HG02798 (cell line): Measurements from ENCODE around the gene MRS2.
A peak's percentile ranks its signal among the peaks of the same experiment; 100 is the strongest.
"Not testable (repeated sequence)": the region's sequence is repeated elsewhere in the genome, so short reads cannot be mapped to it uniquely, and the experiment has no call there.

Source experiments
- ATAC-seq: cut with Tn5 transposase; IDR thresholded peaks from one replicate; pipeline ENCODE4 v1.9.1; 2021; ENCODE audit warnings: mild to moderate bottlenecking; ENCODE audit not compliant: unreplicated experiment, poor library complexity

The MRS2 gene, protein sequence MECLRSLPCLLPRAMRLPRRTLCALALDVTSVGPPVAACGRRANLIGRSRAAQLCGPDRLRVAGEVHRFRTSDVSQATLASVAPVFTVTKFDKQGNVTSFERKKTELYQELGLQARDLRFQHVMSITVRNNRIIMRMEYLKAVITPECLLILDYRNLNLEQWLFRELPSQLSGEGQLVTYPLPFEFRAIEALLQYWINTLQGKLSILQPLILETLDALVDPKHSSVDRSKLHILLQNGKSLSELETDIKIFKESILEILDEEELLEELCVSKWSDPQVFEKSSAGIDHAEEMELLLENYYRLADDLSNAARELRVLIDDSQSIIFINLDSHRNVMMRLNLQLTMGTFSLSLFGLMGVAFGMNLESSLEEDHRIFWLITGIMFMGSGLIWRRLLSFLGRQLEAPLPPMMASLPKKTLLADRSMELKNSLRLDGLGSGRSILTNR

DNA sequence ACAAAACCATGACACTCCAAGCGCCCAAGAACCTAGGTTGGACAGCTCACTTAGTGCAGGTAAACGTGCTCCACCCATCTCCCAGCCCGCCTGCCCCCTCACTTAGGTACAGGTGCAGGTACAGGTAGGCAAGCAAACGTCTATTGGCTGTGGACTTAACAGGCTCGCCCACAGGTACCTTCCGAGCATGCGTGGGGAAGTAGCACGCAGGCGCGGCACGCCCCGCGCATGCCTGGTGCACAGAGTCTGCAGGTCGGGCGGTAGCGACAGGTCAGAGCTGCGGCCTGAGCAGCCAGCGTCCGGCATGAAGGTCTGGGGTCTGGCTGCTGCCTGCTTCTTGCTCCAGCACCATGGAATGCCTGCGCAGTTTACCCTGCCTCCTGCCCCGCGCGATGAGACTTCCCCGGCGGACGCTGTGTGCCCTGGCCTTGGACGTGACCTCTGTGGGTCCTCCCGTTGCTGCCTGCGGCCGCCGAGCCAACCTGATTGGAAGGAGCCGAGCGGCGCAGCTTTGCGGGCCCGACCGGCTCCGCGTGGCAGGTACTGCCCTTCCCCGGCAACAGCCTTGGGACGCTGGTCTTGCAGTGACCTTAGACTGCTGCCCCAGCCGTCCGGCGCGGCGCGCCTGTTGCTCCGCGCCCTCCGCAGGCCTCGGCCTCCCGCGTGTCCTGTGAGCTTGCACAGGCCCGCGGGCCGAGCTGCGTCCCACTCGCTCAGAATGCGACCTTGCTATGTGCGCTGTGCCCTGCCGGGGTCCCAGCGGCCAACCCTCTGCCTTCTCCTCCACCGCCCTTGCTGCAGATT lies at the start of gene MRS2:
Gene MRS2 (plus strand): TSS at position 240 of the 804 bp plus-strand sequence. CDS start 111 bp downstream, at position 351.
- ATAC-seq = peak; percentile 98

DNA sequence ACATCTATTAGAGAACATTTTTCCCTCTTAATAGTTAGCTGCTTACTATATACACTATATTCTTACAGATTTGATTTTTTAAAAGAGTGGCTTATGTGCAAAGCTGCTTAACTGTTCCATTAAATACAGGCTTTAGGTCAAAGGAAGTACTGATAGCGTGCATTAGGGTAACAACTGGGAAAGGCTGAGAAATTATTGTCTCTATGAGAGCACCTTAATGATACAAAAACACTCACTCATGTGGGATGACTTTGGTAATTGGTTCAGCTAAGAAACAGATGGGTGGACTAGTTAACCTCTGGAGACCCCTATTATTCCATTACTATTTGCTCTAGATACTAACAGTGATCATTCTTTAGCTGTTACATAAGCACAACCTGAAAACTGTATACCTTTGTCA lies 48.9 kb upstream of the MRS2 start:
- ATAC-seq = no peak

DNA sequence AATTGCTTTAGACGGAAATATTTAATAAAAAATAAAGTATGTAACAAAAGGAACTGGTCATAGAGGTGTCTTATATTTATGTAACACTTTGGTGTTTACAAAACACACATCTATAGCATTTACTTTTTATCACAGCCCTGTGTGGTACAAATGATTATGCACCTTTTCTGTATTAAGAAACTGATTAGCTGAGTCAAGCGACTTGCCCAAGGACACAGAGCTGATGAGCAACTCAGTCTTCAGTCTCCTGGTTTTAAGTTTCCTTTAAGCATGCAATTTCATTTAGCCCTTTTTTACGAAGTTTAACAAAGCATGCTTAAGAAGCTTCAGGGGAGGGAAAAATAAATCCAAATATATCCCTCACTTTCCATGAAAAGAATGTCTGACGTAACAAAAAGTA lies 47.3 kb upstream of the MRS2 start:
- no peak for ATAC-seq

DNA sequence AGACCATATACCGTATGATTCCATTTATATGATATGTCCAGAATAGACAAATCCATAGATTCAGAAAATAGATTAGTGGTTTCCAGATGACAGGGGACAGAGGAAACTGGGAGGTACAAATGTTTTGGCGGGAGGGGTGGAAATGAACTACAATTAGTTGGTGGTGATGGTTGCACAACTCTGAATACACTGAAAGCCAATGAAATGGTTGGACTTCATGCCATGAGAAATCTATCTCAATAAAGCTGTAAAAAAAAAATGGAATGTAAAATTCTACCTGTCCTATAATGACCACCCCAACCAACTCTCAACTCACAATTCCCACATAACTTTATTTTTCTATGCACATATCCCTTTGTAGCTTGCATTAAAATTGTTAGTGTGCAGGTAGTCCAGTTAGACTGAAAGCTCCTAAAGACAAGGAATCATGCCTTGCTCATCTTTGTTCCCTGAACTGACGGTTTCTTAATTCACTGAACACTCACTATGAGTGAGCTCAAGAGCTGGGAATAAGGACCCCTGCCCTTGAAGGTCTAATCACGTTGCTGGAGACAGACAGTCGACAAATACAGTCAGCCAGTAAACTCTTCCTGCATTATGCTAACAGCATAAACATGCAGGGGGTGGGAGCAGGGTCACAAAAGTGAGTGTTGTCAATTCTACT lies 46.3 kb upstream of the MRS2 start:
- no peak for ATAC-seq

DNA sequence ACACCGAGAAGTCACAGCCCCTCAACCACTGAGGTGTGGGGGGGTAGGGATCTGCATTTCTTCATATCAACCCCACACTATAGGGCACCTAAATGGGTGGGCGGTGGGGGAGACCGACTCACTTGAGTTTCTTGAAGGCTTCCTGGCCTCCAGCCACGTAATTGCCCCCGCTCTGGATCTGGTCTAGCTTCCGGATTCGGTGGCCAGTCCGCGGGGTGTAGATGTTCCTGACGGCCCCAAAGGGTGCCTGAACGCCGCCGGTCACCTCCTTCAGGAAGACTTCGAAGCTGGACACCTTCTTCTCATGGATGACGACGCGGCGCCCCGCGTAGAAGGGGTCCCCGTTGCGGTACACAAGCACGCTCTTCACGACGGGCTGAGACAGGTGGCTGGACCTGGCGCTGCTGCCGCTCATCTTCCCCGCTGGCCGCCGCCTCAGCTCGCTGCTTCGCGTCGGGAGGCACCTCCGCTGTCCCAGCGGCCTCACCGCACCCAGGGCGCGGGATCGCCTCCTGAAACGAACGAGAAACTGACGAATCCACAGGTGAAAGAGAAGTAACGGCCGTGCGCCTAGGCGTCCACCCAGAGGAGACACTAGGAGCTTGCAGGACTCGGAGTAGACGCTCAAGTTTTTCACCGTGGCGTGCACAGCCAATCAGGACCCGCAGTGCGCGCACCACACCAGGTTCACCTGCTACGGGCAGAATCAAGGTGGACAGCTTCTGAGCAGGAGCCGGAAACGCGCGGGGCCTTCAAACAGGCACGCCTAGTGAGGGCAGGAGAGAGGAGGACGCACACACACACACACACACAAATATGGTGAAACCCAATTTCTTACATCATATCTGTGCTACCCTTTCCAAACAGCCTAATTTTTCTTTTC lies 45.2 kb upstream of the MRS2 start, which contains the start of gene DCDC2:
Gene DCDC2 (minus strand): TSS at position 724 of the 883 bp plus-strand sequence. CDS start 309 bp downstream, at position 415.
- ATAC-seq = no peak

DNA sequence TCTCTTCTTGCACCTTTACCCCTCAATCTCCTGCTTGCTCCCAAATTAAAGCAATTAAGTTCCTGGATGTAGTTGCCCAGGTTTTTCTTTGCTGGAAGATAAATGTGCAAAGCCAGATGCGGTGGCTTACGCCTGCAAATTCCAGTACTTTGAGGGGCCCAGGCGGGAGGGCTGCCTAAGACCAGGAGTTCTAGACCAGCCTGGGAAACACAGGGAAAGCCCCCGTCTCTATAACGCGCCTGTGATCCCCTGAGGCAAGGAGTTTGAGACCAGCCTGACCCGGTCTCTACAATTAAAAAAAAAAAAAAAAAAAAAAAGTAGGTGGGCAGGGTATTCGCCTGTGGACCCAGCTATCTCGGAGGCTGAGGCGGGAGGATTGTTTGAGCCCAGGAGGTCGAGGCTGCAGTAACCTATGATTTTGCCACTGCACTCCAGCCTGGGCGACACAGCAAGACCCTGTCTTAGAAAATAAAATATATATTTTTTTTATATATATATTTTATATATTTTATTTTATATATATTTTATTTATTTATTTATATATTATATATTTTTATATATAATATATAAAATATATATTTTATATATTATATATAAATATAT lies 44.4 kb upstream of the MRS2 start:
- no peak for ATAC-seq

DNA sequence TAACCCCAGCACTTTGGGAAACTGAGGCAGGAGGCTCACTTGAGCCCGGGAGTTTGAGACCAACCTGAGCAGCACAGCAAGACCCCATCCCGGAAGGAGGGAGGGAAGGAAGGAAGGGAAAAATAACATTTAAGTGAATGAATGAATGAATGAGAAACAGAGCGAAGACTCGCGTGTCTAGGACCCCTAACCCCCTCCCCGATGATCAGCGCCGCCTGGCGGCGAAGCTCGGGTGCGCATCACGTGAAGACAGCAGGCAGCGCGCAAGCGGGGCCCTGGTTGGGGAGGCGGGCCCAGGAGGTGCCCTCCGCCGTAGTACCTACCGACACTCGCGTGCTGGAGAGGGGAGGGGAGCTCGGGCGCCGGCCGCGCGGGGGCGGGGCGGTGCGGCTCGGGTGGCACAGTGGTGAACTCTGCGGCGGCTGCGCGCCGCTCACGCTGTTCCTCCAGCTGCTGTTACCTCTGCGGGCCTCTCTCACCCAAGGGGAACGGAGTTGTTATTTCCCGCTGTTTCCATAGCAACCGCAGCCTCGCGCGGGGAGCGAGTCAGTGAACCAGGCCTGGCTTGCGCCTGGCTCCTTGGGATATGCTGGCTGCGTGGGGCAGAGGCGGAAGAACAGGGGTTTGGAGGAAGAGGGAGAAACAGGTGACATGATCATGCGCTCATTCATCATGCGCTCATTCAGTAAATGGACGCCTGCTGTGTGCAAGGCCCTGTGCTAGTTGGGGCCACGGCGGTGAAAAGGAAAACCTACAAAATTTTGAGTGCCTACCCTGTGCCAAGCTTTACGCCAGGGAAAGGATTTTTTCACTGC lies 42.9 kb upstream of the MRS2 start:
- ATAC-seq = peak; percentile 89

DNA sequence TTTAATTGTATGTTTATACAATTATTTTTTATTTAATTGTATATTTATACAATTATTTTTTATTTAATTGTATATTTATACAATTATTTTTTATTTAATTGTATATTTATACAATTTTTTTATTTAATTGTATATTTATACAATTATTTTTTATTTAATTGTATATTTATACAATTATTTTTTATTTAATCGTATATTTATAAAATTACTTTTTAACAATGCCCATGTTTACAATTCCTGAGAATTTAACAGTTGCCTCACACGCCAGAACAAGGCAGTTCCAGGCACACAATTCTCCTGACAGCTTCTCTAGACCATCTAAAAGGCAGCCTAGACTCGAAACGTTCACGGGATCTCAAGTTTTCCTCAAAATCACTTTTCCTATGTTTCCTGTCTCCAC lies 40.4 kb upstream of the MRS2 start:
- not testable (repeated sequence) for ATAC-seq

DNA sequence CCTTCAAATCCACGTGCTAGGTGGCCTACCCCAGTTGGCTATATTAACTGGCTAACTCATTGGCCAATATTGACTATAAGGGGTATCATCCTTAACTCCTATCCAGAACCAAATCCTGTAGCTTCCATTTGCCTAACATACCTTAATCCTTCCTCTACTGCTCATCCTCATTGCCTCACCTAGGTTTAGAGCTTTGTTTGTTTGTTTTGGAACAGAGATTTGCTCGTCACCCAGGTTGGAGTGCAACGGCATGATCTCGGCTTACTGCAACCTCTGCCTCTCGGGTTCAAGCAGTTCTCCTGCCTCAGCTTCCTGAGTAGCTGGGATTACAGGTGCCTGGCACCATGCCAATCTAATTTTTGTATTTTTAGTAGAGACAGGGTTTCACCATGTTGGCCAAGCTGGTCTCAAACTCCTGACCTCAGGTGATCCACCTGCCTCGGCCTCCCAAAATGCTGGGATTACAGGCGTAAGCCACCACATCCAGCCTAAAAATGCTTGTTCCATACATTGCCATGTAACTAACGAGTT lies 37.6 kb upstream of the MRS2 start:
- ATAC-seq = not testable (repeated sequence)

DNA sequence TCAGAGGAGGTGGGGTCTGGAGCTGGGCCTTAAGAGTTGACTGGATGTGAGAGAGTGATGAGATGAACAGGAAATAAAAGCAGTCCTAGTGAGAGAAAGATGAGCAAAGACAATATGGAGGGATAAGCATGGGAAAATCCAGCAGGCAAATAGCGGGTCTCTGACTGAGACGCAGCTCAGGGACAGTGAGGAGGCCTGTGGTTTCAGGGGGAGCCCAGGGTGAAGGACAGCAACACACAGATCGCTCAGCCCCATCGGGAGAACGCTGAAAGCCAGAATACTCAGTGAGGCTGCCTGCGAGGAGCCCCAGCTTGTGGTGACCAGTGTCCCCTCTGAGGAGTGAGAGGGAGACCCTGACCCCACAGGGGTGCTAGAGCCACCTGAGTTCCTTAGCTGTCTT lies 28.1 kb upstream of the MRS2 start:
- no peak for ATAC-seq

DNA sequence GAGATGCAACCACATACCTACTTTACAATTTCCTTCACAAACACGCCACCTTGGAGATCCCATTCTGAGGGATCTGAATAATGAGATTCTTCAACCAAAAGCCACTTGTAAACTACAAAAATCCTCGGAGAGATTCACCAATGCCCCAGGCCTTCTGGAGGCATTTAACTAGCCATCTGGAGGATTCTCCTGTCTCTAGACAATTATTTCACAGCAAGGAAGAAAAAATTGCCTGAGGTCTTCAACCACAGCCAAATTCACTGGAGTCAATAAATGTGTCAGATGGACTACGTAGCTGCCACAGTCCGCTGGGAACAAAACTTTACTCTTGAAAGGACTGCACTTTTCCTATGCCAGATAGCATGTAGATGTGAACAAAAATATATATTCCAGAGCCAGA lies 25.9 kb upstream of the MRS2 start:
- no peak for ATAC-seq

DNA sequence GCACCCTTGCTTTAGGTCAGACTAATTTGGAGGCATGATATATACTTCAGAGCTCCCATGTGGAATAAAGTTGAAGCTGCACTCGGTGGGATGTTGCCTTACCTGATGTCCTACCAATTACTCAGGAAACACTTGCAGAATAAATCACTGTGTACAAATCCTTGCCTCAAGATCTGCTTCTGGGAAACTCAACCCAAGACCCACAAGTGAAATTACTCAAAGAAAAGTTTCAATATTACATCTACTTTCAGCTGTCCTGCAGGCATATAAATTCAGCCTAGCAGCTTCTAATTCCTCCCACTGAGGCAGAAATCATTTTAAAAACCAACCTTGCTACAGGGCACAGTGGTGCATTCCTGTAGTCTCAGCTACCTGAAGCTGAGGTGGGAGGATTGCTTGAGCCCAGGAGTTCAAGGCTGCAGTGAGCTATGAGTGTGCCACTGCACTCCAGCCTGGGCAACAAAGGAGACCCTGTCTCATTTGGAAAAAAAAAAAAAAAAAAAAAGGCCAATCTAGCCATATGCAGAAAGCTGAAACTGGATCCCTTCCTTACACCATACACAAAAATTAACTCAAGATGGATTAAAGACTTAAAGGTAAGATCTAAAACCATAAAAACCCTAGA lies 24.2 kb upstream of the MRS2 start:
- peak; percentile 48 for ATAC-seq

DNA sequence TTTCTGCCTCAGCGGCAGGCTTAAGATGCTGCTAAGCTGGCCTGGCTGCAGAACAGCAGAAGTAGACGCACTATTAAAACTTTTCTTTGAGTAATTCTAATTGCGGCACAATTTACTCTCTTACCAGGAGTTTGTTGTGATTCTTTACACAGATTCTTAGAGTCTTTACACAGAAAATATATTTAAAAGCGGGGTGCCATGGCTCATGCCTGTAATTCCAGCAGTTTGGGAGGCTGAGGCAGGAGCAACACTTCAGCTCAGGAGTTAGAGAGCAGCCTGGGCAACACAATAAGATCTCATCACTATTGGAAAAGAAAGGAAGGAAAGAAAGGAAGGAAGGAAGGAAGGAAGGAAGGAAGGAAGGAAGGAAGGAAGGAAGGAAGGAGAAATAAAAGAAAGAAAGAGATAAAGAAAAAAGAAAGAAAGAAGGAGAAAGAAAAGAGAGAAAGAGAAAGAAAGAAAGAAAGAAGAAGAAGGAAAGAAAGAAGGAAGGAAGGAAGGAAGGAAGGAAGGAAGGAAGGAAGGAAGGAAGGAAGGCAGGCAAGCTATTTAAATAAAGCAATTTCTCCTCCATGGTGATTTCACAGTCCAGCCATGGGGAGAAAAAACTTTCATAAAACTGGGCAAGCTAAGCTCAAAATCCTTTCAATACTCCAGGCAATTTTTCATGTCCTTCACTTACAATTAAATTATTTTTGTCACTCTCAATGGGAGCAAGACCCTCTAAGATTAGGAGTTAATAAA lies 21.1 kb upstream of the MRS2 start:
- no peak for ATAC-seq

DNA sequence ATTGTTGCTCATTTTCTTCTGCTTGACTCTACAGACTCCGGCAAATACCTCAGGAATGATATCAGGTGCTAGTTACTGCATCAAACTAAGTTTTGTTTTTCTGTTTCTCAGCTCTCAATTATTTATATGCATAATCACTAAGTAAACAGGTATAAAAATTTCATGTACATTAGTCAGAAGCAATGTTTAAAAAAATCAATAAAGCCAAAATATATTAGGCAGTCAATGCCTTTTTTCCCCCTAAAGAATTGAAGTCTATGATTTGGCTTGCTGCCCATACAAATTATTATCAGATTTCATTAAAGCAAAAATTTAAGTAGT lies 20.6 kb upstream of the MRS2 start:
- ATAC-seq = no peak

DNA sequence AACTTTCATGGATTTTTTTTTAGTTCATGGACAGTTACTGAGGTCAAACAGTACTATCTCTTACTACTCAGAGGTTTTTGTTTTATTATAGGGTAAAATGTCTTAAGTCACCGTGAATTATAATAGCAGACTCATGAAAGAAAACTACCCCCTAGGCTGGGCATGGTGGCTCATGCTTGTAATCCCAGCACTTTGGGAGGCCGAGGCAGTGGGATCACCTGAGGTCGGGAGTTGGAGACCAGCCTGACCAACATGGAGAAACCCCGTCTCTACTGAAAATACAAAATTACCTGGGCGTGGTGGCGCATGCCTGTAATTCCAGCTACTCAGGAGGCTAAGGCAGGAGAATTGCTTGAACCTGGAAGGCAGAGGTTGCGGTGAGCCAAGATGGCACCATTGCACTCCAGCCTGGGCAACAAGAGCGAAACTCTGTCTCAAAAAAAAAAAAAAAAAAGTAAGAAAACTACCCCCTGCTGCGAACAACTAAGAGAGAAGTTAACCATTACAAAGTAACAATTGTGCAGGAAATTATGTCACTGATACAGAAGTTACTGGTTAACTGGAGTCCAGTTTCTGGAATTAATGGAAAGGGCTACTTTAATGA lies 19.7 kb upstream of the MRS2 start:
- not testable (repeated sequence) for ATAC-seq

DNA sequence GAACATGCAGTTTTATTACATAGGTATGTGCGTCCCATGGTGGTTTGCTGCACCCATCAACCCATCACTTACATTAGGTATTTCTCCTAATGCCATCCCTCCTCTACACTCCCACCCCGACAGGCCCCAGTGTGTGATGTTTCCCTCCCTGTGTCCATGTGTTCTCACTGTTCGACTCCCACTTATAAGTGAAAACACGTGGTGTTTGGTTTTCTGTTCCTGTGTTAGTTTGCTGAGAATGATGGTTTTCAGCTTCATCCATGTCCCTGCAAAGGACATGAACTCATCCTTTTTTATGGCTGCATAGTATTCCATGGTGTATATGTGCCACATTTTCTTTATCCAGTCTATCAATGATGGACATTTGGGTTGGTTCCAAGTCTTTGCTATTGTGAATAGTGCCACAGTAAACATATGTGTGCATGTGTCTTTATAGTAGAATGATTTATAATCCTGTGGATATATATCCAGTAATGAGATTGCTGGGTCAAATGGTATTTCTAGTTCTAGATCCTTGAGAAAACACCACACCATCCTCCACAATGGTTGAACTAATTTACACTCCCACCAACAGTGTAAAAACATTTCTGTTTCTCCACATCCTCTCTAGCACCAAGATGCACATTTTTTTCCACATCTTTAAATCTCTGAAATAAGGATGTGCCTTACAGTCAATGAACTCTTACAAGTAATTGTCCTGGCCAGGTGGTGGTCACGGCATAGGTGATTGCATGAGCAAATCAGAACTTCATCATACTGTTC lies 18.2 kb upstream of the MRS2 start:
- not testable (repeated sequence) for ATAC-seq
